ENCODE measurements around the gene CDK14. TPM values are rescaled to one million over a fixed set of nuclear protein-coding genes. Genes with fewer than 3 reads are reported as not detected.

CDK14 gene
- total RNA-seq, 1 donor from 2014 or later = 131 TPM

DNA sequence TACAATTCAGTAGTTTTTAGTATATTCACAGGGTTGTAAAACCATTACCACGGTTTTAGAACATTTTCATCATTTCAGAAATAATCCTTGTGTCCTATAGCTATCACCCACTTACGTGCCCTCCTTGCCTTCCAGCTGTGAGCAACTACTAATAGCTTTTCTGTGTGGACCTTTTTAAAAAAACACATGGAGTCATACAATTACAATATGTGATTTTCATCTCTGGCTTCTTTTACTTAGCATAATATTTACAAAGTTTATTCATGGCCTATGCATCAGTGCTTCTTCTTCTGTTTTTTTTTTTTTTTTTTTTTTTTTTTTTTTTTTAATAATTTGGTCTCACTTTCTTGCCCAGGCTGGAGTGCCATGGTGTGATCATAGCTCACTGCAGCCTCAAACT, 76.1 kb downstream of the CDK14 start:
- TF ChIP-seq CTCF (IDR thresholded peaks at IDR 0.05) = no peak
- no peak overlapping the region for H3K4me3 Mint-ChIP-seq (ENCODE audit: unreplicated experiment)
- no peak overlapping the region for H3K27ac Mint-ChIP-seq (ENCODE audit: unreplicated experiment)
- H3K9me3 Mint-ChIP-seq (ENCODE audit: unreplicated experiment) = no peaks in the 10 kb centered on the region
- DNase-seq (ENCODE audit: extremely low spot score, unreplicated experiment) = no peak
- H3K4me1 Mint-ChIP-seq (ENCODE audit: unreplicated experiment) = peaks cover 56% of the 10 kb centered on the region
- H3K36me3 Mint-ChIP-seq (ENCODE audit: unreplicated experiment) = no peaks in the 10 kb centered on the region
- H3K27me3 Mint-ChIP-seq (ENCODE audit: unreplicated experiment) = no peaks in the 10 kb centered on the region

GRCh38 chr7:90674625-90675024, 78.5 kb downstream of the CDK14 start:
- Mint-ChIP-seq H3K4me1 (ENCODE audit: unreplicated experiment) (peaks cover 71% of the 10 kb centered on the region), H3K27ac (ENCODE audit: unreplicated experiment) (no peak overlapping the region), H3K27me3 (ENCODE audit: unreplicated experiment) (no peaks in the 10 kb centered on the region), H3K9me3 (ENCODE audit: unreplicated experiment) (no peaks in the 10 kb centered on the region), H3K4me3 (ENCODE audit: unreplicated experiment) (no peak overlapping the region), H3K36me3 (ENCODE audit: unreplicated experiment) (no peaks in the 10 kb centered on the region)
- DNase-seq (ENCODE audit: extremely low spot score, unreplicated experiment) = no peak
- no peak for TF ChIP-seq CTCF (IDR thresholded peaks at IDR 0.05)

- no peak for TF ChIP-seq CTCF (IDR thresholded peaks at IDR 0.05)
- Mint-ChIP-seq H3K27ac (ENCODE audit: unreplicated experiment) (no peak overlapping the region), H3K4me3 (ENCODE audit: unreplicated experiment) (no peak overlapping the region), H3K9me3 (ENCODE audit: unreplicated experiment) (no peaks in the 10 kb centered on the region), H3K36me3 (ENCODE audit: unreplicated experiment) (no peaks in the 10 kb centered on the region), H3K4me1 (ENCODE audit: unreplicated experiment) (peaks cover 76% of the 10 kb centered on the region), H3K27me3 (ENCODE audit: unreplicated experiment) (no peaks in the 10 kb centered on the region)
- DNase-seq (ENCODE audit: extremely low spot score, unreplicated experiment) = no peak
Measured at GRCh38 chr7:90675982-90676381, 79.9 kb downstream of the CDK14 start.

- no peaks in the 10 kb centered on the region for H3K9me3 Mint-ChIP-seq (ENCODE audit: unreplicated experiment)
- H3K4me3 Mint-ChIP-seq (ENCODE audit: unreplicated experiment) = no peak overlapping the region
- TF ChIP-seq CTCF (IDR thresholded peaks at IDR 0.05) = no peak
- H3K4me1 Mint-ChIP-seq (ENCODE audit: unreplicated experiment) = peaks cover 78% of the 10 kb centered on the region
- H3K27me3 Mint-ChIP-seq (ENCODE audit: unreplicated experiment) = no peaks in the 10 kb centered on the region
- DNase-seq (ENCODE audit: extremely low spot score, unreplicated experiment) = no peak
- no peaks in the 10 kb centered on the region for H3K36me3 Mint-ChIP-seq (ENCODE audit: unreplicated experiment)
- H3K27ac Mint-ChIP-seq (ENCODE audit: unreplicated experiment) = peak overlapping the region; percentile 36
Measured at GRCh38 chr7:90677486-90678404, 81.6 kb downstream of the CDK14 start.

DNA sequence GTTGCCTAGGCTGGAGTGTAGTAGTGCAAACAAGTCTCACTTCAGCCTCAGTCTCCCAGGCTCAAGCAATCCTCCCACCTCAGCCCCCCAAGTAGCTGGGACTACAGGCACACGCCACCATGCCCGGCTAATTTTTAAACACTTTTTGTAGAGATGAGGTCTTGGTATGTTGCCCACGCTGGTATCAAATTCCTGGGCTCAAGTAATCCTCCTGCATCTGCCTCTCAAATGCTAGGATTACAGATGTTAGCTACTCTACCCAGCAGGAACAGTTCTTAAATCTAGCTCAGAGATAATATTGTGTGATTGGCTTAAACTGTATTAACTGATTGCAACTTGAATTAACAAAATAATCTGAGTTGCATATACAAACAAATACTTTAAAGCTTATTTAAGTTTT, 82.9 kb downstream of the CDK14 start:
- no peak for DNase-seq (ENCODE audit: extremely low spot score, unreplicated experiment)
- H3K4me3 Mint-ChIP-seq (ENCODE audit: unreplicated experiment) = no peak overlapping the region
- no peak for TF ChIP-seq CTCF (IDR thresholded peaks at IDR 0.05)
- no peak overlapping the region for H3K27ac Mint-ChIP-seq (ENCODE audit: unreplicated experiment)
- H3K9me3 Mint-ChIP-seq (ENCODE audit: unreplicated experiment) = no peaks in the 10 kb centered on the region
- peaks cover 82% of the 10 kb centered on the region for H3K4me1 Mint-ChIP-seq (ENCODE audit: unreplicated experiment)
- no peaks in the 10 kb centered on the region for H3K36me3 Mint-ChIP-seq (ENCODE audit: unreplicated experiment)
- no peaks in the 10 kb centered on the region for H3K27me3 Mint-ChIP-seq (ENCODE audit: unreplicated experiment)

All from osteocyte (in vitro differentiated cells).